Thoracic aorta (tissue), 2 donors: ENCODE measurements around the gene ARHGAP22. TPM values are rescaled to one million over a fixed set of nuclear protein-coding genes. Genes with fewer than 3 reads are reported as not detected.

ENCODE experiments used
- ATAC-seq: fragments of 150-250 bp; one replicate; pipeline ENCODE4 v1.8.0; 2017; ENCODE audit warnings: low read depth; ENCODE audit not compliant: insufficient number of reproducible peaks, low FRiP score
- DNase-seq: peaks from one replicate; pipeline ENCODE4 v3.0.0-alpha.2; 2020; ENCODE audit warnings: low spot score
- H3K27ac ChIP-seq, 2 donors: fragments of 200-600 bp; sonication (generic); 1 replicate in 1 of 2; 2 replicates in 1 of 2; pipeline ENCODE4 v1.5.1; 2016; ENCODE audit warnings: mild to moderate bottlenecking in 2 of 2, moderate library complexity in 2 of 2
- H3K27me3 ChIP-seq: fragments of 200-600 bp; sonication (generic); replicated peaks from 2 replicates; pipeline ENCODE4 v1.6.0; 2016; ENCODE audit warnings: mild to moderate bottlenecking; ENCODE audit not compliant: insufficient read depth
- H3K36me3 ChIP-seq: fragments of 200-600 bp; sonication (generic); one replicate; pipeline ENCODE4 v1.5.1; 2016
- H3K4me1 ChIP-seq, 2 donors: fragments of 200-600 bp; sonication (generic); 1 replicate in 1 of 2; 2 replicates in 1 of 2; pipeline versions ENCODE4 v1.5.1 to v1.6.0; 2016; ENCODE audit warnings: low read depth in 2 of 2, mild to moderate bottlenecking in 1 of 2; ENCODE audit not compliant: control insufficient read depth in 1 of 2
- H3K4me3 ChIP-seq: fragments of 200-600 bp; sonication (generic); 2 replicates; pipeline ENCODE4 v1.5.1; 2016; ENCODE audit warnings: mild to moderate bottlenecking
- H3K9me3 ChIP-seq: fragments of 200-600 bp; sonication (generic); 2 replicates; pipeline ENCODE4 v1.5.1; 2016
- total RNA-seq, 2 donors: library from RNA; depleted of rRNA; stranded (reverse); fragments of >200 nt; gene quantifications; one replicate each; pipeline versions ENCODE4 v1.1.0 to v1.2.3, GENCODE V29; 2016
- TF ChIP-seq, protein P1 (sequence below): fragments of 200-600 bp; sonication (generic); IDR thresholded peaks from one replicate; pipeline ENCODE4 v1.5.1; 2019; ENCODE audit warnings: antibody characterized with exemption

Gene ARHGAP22
- total RNA-seq, 2 donors from 2014 or later: 15.4 to 24.8 TPM

DNA sequence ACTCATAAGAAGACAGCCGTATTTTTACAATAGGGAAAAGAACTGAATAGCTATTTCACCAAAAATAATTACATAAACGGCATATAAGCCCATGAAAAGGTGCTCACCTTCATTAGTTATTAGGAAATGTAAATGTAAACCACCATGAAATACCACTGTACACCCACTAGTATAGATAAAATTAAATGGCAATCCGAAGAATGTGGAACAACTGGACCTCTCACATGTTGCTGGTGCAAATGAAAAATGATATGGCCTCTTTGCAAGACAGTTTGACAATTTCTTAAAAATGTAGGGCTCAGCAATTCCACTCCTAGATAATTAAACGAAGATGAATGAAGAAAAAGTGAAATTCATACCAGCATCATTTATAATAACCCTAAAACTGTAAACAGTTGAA is 206.6 kb downstream of the ARHGAP22 start:
- Histone ChIP-seq H3K4me3 (no peak overlapping the region), H3K36me3 (no peaks in the 10 kb centered on the region), H3K27ac (no peak overlapping the region), H3K9me3 (no peaks in the 10 kb centered on the region), H3K4me1 (no peaks in the 10 kb centered on the region), H3K27me3 (no peaks in the 10 kb centered on the region)
- ATAC-seq (no peak), DNase-seq (no peak)
- TF ChIP-seq, protein P1, sequence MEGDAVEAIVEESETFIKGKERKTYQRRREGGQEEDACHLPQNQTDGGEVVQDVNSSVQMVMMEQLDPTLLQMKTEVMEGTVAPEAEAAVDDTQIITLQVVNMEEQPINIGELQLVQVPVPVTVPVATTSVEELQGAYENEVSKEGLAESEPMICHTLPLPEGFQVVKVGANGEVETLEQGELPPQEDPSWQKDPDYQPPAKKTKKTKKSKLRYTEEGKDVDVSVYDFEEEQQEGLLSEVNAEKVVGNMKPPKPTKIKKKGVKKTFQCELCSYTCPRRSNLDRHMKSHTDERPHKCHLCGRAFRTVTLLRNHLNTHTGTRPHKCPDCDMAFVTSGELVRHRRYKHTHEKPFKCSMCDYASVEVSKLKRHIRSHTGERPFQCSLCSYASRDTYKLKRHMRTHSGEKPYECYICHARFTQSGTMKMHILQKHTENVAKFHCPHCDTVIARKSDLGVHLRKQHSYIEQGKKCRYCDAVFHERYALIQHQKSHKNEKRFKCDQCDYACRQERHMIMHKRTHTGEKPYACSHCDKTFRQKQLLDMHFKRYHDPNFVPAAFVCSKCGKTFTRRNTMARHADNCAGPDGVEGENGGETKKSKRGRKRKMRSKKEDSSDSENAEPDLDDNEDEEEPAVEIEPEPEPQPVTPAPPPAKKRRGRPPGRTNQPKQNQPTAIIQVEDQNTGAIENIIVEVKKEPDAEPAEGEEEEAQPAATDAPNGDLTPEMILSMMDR: no peak

Other genes starting within 250 kb of the ARHGAP22 start
- gene WDFY4, start 79.8 kb upstream of the ARHGAP22 start, total RNA-seq: 10 to 100 TPM; 10.0 to 14.9 TPM